H1 (cell line): ENCODE data around the gene TM9SF1.

Experiments used
- KDM5A ChIP-seq: fragments of 200-600 bp; IDR thresholded peaks from 2 replicates; pipeline ENCODE4 v1.7.1; 2012; ENCODE audit warnings: mild to moderate bottlenecking, low read length, inconsistent platforms, mixed read lengths
- NRF1 ChIP-seq: IDR thresholded peaks from 2 replicates; pipeline ENCODE4 v1.6.1; 2011; ENCODE audit warnings: mild to moderate bottlenecking, low read depth, low read length, improper control_type of control experiment
- POLR2A ChIP-seq, 2 experiments: IDR thresholded peaks; 1 replicate in 1 of 2; 2 replicates in 1 of 2; pipeline ENCODE4 v1.6.1; 2011; ENCODE audit warnings: low read depth in 2 of 2, low read length in 2 of 2, mild to moderate bottlenecking in 2 of 2; ENCODE audit errors: control extremely low read depth in 1 of 2
- SP2 ChIP-seq: IDR thresholded peaks from 2 replicates; pipeline ENCODE4 v1.6.1; 2012; ENCODE audit warnings: mild to moderate bottlenecking, low read length, inconsistent platforms
- TCF12 ChIP-seq: IDR thresholded peaks from 2 replicates; pipeline ENCODE4 v1.6.1; 2011; ENCODE audit warnings: low read depth, mild to moderate bottlenecking, low read length
- TF ChIP-seq, protein P1 (sequence below), 3 experiments: IDR thresholded peaks; 1 replicate in 2 of 3; 2 replicates in 1 of 3; pipeline versions ENCODE4 v1.5.1 to v1.6.1; 2011; ENCODE audit warnings: low read length in 3 of 3, mild to moderate bottlenecking in 3 of 3, inconsistent platforms in 2 of 3, low read depth in 1 of 3, moderate library complexity in 1 of 3; ENCODE audit not compliant: insufficient read depth in 1 of 3; ENCODE audit errors: control extremely low read depth in 1 of 3

DNA sequence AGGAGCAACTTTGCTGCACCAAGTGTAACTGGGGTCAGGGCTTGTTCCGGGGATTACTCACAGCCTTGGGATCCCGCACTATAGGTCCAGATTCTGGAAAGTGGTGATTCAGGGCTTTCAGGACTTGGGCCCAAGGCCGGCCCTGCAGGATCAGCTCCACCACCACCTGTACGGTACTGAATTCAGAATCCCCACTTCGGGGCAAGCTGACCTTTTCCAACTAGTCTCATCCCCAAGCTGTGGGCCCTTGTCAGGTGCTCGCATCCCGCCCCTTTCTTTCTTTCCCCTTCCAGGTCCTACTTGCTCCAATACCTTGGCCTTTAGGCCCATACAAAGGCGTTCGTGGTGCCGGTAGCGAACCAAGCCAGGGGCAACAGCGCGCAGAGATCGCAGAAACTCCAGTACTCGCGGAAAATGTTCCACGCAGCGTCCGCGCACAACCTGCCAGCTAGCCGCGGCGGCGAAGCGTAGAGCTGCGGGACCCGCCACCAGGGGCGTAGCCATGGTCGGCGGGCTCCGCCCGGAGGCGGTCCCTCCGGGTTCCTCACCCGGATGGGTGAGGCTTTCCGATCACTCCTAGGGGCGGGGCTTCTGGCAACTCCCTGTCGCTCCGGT lies 46.7 kb upstream of the TM9SF1 start:
- TF ChIP-seq, protein P1, sequence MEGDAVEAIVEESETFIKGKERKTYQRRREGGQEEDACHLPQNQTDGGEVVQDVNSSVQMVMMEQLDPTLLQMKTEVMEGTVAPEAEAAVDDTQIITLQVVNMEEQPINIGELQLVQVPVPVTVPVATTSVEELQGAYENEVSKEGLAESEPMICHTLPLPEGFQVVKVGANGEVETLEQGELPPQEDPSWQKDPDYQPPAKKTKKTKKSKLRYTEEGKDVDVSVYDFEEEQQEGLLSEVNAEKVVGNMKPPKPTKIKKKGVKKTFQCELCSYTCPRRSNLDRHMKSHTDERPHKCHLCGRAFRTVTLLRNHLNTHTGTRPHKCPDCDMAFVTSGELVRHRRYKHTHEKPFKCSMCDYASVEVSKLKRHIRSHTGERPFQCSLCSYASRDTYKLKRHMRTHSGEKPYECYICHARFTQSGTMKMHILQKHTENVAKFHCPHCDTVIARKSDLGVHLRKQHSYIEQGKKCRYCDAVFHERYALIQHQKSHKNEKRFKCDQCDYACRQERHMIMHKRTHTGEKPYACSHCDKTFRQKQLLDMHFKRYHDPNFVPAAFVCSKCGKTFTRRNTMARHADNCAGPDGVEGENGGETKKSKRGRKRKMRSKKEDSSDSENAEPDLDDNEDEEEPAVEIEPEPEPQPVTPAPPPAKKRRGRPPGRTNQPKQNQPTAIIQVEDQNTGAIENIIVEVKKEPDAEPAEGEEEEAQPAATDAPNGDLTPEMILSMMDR (IDR thresholded peaks at IDR 0.05; ENCODE audit: control extremely low read depth in 1 of 3, insufficient read depth in 1 of 3, low read depth in 1 of 3, low read length in 3 of 3): peak; percentile 34 to 54 (median 35); a peak in 3 of 4 replicates
- TF ChIP-seq TCF12 (no peak), KDM5A (no peak), POLR2A (IDR thresholded peaks at IDR 0.05; ENCODE audit: control extremely low read depth in 1 of 2, low read depth in 2 of 2, low read length in 2 of 2) (no peak), NRF1 (no peak), SP2 (no peak)
